Measurements from ENCODE around the gene WDR70.
"Not testable (repeated sequence)": the region's sequence is repeated elsewhere in the genome, so short reads cannot be mapped to it uniquely, and the experiment has no call there.

DNA sequence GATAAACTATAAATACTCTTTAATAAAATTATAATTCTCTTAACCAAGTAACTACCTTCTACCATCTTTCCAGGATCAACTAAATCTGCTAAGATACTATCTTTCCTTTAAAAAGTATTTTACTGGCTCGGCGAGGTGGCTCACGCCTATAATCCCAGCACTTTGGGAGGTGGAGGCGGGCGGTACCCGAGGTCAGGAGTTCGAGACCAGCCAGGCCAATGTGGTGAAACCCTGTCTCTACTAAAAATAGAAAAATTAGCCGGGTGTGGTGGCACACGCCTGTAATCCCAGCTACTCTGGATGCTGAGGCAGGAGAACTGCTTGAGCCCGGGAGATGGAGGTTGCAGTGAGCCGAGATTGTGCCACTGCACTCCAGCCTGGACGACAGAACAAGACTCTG is 44.4 kb upstream of the WDR70 start:
- TF ChIP-seq, protein P1, sequence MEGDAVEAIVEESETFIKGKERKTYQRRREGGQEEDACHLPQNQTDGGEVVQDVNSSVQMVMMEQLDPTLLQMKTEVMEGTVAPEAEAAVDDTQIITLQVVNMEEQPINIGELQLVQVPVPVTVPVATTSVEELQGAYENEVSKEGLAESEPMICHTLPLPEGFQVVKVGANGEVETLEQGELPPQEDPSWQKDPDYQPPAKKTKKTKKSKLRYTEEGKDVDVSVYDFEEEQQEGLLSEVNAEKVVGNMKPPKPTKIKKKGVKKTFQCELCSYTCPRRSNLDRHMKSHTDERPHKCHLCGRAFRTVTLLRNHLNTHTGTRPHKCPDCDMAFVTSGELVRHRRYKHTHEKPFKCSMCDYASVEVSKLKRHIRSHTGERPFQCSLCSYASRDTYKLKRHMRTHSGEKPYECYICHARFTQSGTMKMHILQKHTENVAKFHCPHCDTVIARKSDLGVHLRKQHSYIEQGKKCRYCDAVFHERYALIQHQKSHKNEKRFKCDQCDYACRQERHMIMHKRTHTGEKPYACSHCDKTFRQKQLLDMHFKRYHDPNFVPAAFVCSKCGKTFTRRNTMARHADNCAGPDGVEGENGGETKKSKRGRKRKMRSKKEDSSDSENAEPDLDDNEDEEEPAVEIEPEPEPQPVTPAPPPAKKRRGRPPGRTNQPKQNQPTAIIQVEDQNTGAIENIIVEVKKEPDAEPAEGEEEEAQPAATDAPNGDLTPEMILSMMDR (IDR thresholded peaks at IDR 0.05; ENCODE audit: insufficient read depth, low read length, poor library complexity, severe bottlenecking) = not testable (repeated sequence)
- TF ChIP-seq EZH2phosphoT487 (conservative IDR thresholded peaks at IDR 0.05; ENCODE audit: low read length) = not testable (repeated sequence)
